GM23338 (cell line): Measurements from ENCODE around the gene PSD4.

Source experiments
- EZH2 ChIP-seq: fragments of 200-600 bp; sonication (generic); IDR thresholded peaks from one replicate; pipeline ENCODE4 v1.8.0; 2017; ENCODE audit warnings: antibody characterized with exemption, mild to moderate bottlenecking, low read depth; ENCODE audit not compliant: unreplicated experiment
- EZH2phosphoT487 ChIP-seq: fragments of 200-600 bp; sonication (generic); IDR thresholded peaks from one replicate; pipeline ENCODE4 v1.8.1; 2018; ENCODE audit warnings: antibody characterized with exemption; ENCODE audit not compliant: unreplicated experiment
- NANOG ChIP-seq: IDR thresholded peaks from 2 replicates; pipeline ENCODE4 v1.6.1; 2016; ENCODE audit warnings: antibody characterized with exemption, borderline replicate concordance
- POLR2AphosphoS5 ChIP-seq: IDR thresholded peaks from 2 replicates; pipeline ENCODE4 v1.6.1; 2016; ENCODE audit warnings: antibody characterized with exemption, low read depth
- STAT1 ChIP-seq: IDR thresholded peaks from one replicate; pipeline ENCODE4 v1.6.1; 2016; ENCODE audit warnings: antibody characterized with exemption; ENCODE audit not compliant: unreplicated experiment
- ZNF114 ChIP-seq: fragments of 250-450 bp; sonication (Bioruptor Pico); IDR thresholded peaks from 2 replicates; pipeline ENCODE4 v1.5.0; 2020; ENCODE audit warnings: mild to moderate bottlenecking, moderate library complexity
- TF ChIP-seq, protein P1 (sequence below), 2 experiments: fragments of 200-600 bp in 1 of 2; sonication (generic) in 1 of 2; conservative IDR thresholded peaks; 2 replicates each; pipeline versions ENCODE4 v1.5.1 to v1.6.1; 2016 to 2017; ENCODE audit warnings: antibody characterized with exemption in 2 of 2, low read depth in 2 of 2, mild to moderate bottlenecking in 2 of 2, moderate library complexity in 1 of 2

DNA sequence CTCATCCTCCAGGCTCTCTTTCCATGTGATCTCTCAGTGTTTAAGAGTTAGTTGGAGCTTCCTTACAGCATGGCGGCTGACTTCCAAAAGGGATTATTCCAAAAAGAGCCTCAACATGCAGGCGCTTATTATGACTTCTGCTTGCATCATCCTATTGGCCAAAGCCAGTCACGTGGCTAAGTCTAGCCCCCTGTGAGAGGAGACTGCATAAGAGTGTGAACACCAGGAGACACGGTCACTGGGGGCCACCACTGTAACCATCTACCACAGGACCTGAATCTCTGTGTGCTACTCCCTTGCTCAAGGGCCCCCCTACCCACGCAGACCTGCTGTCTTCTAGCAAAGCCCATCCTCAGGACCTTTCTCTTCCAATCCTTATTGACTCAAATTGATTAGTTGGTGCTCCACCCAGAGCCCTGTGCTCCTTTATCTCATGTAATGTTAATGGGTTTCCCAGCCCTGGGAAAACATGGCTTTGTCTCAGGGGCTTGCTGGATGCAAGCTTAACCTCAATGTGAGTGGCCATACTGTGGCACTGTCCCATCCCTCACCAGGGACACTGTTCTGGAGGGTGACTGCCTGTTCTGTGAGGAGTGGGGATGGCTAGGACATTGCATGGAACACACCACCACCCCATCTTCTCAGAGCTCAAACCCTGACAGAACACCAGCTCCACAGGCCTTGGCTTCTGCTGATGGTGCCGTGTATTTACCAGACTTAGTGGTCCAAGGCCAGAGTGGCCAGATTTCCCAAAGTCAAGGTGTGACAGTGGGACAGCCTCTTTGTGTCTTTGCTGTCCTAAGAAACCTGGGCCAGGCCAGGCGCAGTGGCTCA is 42.2 kb upstream of the PSD4 start:
- TF ChIP-seq, protein P1, sequence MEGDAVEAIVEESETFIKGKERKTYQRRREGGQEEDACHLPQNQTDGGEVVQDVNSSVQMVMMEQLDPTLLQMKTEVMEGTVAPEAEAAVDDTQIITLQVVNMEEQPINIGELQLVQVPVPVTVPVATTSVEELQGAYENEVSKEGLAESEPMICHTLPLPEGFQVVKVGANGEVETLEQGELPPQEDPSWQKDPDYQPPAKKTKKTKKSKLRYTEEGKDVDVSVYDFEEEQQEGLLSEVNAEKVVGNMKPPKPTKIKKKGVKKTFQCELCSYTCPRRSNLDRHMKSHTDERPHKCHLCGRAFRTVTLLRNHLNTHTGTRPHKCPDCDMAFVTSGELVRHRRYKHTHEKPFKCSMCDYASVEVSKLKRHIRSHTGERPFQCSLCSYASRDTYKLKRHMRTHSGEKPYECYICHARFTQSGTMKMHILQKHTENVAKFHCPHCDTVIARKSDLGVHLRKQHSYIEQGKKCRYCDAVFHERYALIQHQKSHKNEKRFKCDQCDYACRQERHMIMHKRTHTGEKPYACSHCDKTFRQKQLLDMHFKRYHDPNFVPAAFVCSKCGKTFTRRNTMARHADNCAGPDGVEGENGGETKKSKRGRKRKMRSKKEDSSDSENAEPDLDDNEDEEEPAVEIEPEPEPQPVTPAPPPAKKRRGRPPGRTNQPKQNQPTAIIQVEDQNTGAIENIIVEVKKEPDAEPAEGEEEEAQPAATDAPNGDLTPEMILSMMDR (conservative IDR thresholded peaks at IDR 0.05; ENCODE audit: low read depth in 2 of 2), result no peak
- TF ChIP-seq EZH2phosphoT487, result no peak
- no peak for TF ChIP-seq NANOG
- no peak for TF ChIP-seq EZH2
- TF ChIP-seq POLR2AphosphoS5, result no peak
- no peak for TF ChIP-seq STAT1
- no peak for TF ChIP-seq ZNF114 (CRISPR knock-in tag)
